Activated CD8-positive, alpha-beta memory T cell treated with anti-CD3 and anti-CD28 coated beads, Interleukin-2, amount 50 U/mL, for 4 hours (primary cell): Measurements from ENCODE around the gene GPR180.
A peak's percentile ranks its signal among the peaks of the same experiment; 100 is the strongest.

Source experiments
- DNase-seq: peaks from one replicate; pipeline ENCODE4 v3.0.0-alpha.2; 2020

GPR180 gene

DNA sequence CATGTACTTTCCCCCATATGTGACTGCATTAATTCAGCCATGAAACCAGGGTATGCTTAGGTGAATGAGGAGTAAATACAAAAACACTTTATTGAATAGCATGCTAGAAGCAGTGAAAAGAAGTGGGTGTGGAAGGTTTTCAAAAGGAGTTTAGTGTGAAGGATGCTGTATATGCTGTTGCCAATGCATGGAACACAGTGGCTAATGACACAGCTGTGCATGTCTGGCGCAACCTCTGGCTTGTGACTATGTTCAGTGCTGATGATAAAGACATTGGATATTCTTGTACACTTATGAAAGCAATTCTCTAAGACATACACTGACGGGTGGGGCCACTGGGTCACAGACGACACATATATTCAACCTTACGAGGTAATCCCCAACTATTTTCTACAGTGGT is 55.5 kb downstream of the GPR180 start:
- DNase-seq, result no peak

DNA sequence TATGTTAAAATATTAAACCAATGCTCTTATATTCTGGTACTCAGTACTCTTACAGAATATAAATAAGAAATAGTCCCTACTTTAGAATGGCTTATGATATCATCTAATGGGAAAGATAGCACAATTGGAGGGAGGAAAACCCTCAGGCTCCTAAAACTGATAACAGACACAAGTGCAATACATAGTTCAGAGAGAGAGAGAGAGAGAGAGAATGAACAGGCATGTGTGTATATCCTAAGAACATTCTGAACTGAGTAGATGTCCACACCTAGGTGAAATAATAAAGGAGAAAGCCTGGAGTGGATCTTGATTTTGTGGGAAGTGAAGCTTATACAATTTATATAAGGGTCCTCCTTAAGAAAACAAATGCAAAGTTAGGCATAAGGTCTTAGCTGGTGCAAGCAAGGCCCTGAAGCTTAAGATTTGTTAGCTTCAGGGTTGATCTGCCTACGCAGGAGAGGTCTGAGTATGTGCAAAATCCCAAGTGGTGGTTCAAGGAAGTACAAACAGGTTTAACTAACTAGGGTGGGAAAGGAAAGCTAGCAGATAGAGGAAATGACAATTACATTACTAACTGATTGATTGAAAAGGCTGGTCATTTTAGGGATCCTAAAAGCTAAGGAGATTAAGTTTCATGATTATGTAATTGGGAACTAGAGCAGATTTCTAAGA is 57.4 kb downstream of the GPR180 start:
- no peak for DNase-seq

- no peak for DNase-seq
Observed at GRCh38 chr13:94659598-94659946, 57.9 kb downstream of the GPR180 start.

- no peak for DNase-seq
Observed at GRCh38 chr13:94660695-94661326, 59.2 kb downstream of the GPR180 start.

GRCh38 chr13:94661406-94661805 is 59.7 kb downstream of the GPR180 start:
- DNase-seq, result no peak

- DNase-seq, result no peak
Observed at GRCh38 chr13:94662274-94662945, 60.8 kb downstream of the GPR180 start.

GRCh38 chr13:94664889-94665288 is 63.2 kb downstream of the GPR180 start:
- no peak for DNase-seq

DNA sequence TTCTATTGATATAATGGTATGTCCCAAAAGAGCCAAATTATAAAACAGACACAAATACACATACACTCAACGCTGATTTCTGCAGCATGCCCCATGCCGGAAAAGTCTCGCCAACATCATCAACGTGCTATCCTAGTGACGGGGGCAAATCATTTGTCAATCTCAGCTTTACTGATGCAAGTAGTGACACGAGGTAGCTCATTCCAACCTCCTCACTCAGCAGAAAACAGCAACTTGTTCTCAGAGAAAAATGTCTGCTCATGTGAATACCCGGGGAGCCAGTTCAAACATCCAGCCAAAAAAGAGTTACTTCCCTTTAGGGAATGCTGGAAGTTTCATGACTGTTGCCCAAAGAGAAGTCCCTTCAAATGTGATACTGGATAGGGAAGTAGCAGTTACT is 64.4 kb downstream of the GPR180 start:
- DNase-seq, result no peak

GRCh38 chr13:94667190-94667589 is 65.5 kb downstream of the GPR180 start:
- no peak for DNase-seq

- DNase-seq, result no peak
Observed at GRCh38 chr13:94672400-94672799, 70.7 kb downstream of the GPR180 start.

DNA sequence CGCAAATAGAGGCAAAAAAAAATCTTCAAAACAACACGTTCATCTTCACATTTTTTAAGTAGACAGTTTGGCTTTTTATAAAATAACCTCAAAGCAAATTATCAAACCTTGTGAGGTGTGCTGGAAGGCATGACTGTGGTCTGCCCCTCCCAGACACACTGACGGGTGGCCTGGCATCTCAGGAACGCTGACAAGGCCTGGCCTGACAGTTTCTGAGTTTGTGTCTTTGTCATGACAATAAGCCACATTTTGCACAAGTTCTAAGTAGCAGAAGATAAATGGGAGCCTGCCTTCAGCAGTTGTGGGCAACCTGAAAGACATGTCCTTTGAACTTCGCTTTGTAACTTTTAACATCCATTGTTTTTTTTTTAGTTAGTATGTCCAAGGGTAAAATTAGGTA is 72.2 kb downstream of the GPR180 start:
- no peak for DNase-seq

- DNase-seq, result peak; percentile 38
Observed at GRCh38 chr13:94674609-94675348, 73.1 kb downstream of the GPR180 start.

DNA sequence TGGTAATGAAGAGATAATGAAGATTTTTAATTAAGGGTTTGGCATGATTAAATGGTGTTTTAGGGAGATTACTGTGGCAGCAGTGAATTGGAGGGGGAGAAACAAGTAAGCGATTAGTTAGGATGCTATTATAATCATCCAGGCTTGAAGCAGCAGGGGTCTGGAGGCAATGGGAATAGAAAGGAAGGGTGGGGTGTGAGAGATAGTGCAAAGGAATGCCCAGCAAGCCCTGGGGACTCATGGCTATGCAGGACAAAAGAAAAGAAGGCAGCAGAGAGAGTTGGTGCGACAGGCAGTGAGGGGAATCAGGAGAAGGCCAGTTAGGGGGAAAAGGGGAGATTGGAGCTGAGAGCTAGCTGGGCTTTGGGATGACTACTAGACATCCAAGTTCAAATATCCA is 76.1 kb downstream of the GPR180 start:
- DNase-seq, result no peak

DNA sequence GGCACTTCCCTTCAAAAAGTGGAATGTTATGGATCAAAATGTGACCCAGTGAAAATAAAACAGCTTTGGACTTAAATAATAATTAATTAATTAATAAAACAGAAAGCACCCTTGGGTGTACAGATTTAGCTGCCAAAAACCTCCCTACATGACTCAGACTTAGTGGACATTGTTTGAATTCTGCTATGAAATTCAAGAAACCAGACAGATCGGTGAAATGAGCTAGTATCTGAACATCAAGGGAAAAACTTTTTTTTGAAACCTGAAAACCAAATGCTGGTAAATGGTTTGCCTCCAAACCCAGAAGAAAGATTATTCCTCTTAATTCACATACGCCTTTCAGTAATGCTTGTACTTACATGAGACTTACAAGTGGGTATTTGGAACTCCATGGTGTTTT is 77.2 kb downstream of the GPR180 start:
- no peak for DNase-seq

DNA sequence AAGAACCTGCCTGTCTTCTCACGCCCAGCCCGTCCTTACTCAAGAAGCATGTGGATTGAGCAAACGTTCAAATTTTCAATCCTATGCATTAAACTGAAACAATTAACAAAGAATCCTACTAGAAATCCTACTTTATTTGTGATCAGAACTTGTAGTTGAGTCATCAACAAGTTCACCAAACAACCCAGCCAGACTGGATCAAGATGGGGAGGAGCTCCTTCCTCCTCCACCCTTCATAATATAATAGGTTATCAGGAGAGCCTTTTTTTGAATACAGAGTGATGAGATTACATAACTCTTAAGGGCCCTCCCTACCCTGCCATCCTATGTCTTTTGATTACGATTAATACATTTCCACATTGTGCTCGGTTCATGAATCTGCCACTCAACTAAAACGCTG is 78.0 kb downstream of the GPR180 start:
- no peak for DNase-seq

GRCh38 chr13:94682229-94682628 is 80.6 kb downstream of the GPR180 start:
- no peak for DNase-seq

- no peak for DNase-seq
Observed at GRCh38 chr13:94683409-94683808, 81.8 kb downstream of the GPR180 start.
